A673 (cell line): ENCODE data around the gene NNMT. TPM values are rescaled to one million over a fixed set of nuclear protein-coding genes. Genes with fewer than 3 reads are reported as not detected.

Experiments used
- BruUV-seq: library from RNA; stranded (reverse); fragments of 400-500 nt; replicated peaks from 2 replicates; lab custom pipeline; 2021; lab: Mats Ljungman, UMichigan
- CTCF ChIA-PET: fragments of 300-600 bp; sonication (Branson Sonifier 250); formaldehyde crosslinking; loops from one replicate; lab custom pipeline; 2022; ENCODE audit warnings: antibody characterized with exemption; lab: Charles Lee
- POLR2A ChIA-PET: fragments of 300-600 bp; sonication (Branson Sonifier 250); formaldehyde crosslinking; loops from one replicate; lab custom pipeline; 2022; ENCODE audit warnings: antibody characterized with exemption; ENCODE audit not compliant: low non-redundant PET; lab: Charles Lee
- DNase-seq: peaks from one replicate; pipeline ENCODE4 v3.0.0-alpha.2; 2015; ENCODE audit warnings: low spot score
- H3K27ac ChIP-seq: fragments of 200-600 bp; sonication (generic); 2 replicates; pipeline ENCODE4 v1.5.1; 2016; ENCODE audit warnings: mixed run types, low read depth, mild to moderate bottlenecking, mixed read lengths, antibody characterized with exemption, low read length; ENCODE audit not compliant: poor library complexity, severe bottlenecking
- H3K27me3 ChIP-seq: fragments of 200-600 bp; sonication (generic); replicated peaks from 2 replicates; pipeline ENCODE4 v1.6.1; 2017; ENCODE audit warnings: mixed run types, low read depth, mild to moderate bottlenecking, mixed read lengths, antibody characterized with exemption, low read length; ENCODE audit not compliant: insufficient read depth, poor library complexity
- H3K36me3 ChIP-seq: fragments of 200-600 bp; sonication (generic); 2 replicates; pipeline ENCODE4 v1.6.1; 2016; ENCODE audit warnings: mixed run types, mild to moderate bottlenecking, mixed read lengths, antibody characterized with exemption, low read length; ENCODE audit not compliant: insufficient read depth, poor library complexity, severe bottlenecking
- H3K4me1 ChIP-seq: fragments of 200-600 bp; sonication (generic); 2 replicates; pipeline ENCODE4 v1.6.1; 2017; ENCODE audit warnings: mixed run types, mild to moderate bottlenecking, mixed read lengths, antibody characterized with exemption, low read length; ENCODE audit not compliant: insufficient read depth, poor library complexity, severe bottlenecking
- H3K4me3 ChIP-seq: fragments of 200-600 bp; sonication (generic); 2 replicates; pipeline ENCODE4 v1.5.1; 2016; ENCODE audit warnings: low read depth, mixed run types, mild to moderate bottlenecking, mixed read lengths, low read length; ENCODE audit not compliant: poor library complexity, severe bottlenecking
- H3K9me3 ChIP-seq: fragments of 200-600 bp; sonication (generic); 2 replicates; pipeline ENCODE4 v1.6.1; 2016; ENCODE audit warnings: mixed run types, low read depth, mild to moderate bottlenecking, mixed read lengths, antibody characterized with exemption, low read length; ENCODE audit not compliant: poor library complexity, severe bottlenecking
- EZH2 ChIP-seq: fragments of 200-600 bp; sonication (generic); IDR thresholded peaks from 2 replicates; pipeline ENCODE4 v1.6.1; 2017; ENCODE audit warnings: borderline replicate concordance, low read depth, mild to moderate bottlenecking, mixed read lengths, antibody characterized with exemption, low read length; ENCODE audit not compliant: poor library complexity, severe bottlenecking
- intact Hi-C: fragments of 100-400 bp; cut with micrococcal nuclease; formaldehyde crosslinking; loops from one replicate; pipeline ENCODE4 v1.10.0; 2022; ENCODE audit not compliant: unreplicated experiment
- total RNA-seq: library from RNA; stranded (reverse); gene quantifications from 2 replicates; pipeline ENCODE4 v1.2.3, GENCODE V29; 2021
- TF ChIP-seq, protein P1 (sequence below): fragments of 300-800, 200-600 bp; sonication (generic); conservative IDR thresholded peaks from 2 replicates; pipeline ENCODE4 v1.5.1; 2017; ENCODE audit warnings: low read depth, mild to moderate bottlenecking, antibody characterized with exemption, low read length, moderate library complexity, mixed read lengths

The NNMT gene
- total RNA-seq, 1 experiment from 2014 or later: 0.64 TPM

DNA sequence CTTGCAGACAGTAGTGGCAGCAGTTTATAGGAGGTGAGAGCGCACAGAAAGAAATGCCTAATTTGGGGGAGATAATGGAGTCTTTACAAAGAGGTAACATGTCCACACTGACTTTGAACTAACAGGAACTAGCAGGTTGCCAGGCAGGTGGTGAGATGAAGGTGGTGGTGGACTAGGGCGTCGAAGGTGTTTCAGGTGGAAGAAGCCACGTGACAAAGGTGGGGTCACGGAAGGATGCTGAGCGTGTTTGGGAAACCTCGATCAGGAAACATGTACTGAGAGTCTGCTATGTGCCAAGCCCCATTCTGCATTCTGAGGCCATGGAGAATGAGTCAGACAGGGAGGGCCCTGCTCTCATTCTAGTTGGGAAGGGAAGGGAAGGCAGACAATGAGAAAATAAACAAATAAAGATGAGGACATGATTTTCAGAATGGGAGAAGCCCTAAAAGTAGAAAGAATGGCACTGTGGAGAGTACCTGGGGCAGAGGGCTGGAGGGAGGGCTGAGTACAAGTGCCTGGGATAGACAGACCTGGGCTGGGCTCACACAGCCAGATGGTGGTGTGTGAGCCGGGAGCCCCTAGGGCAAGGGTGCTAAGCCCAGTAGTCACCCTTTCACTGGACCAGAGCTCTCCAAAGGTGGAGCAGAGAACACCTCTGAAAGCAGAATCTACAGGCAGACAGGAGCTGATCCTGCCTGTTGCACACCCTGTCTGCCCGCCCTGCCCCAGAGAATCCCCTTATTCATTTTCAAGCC, 16.2 kb upstream of the NNMT start:
- DNase-seq: no peak
- H3K9me3 ChIP-seq: no peaks in the 10 kb centered on the region
- intact Hi-C loops: loop anchor here (1.0 kb wide), 1 partner anchor 482 kb away; no protein-coding TSS in a partner anchor
- no peaks in the 10 kb centered on the region for H3K36me3 ChIP-seq
- no TSS peak for BruUV-seq
- H3K4me3 ChIP-seq: no peak overlapping the region
- peaks cover 5% of the 10 kb centered on the region for H3K27me3 ChIP-seq
- no peaks in the 10 kb centered on the region for H3K4me1 ChIP-seq
- TF ChIP-seq, protein P1, sequence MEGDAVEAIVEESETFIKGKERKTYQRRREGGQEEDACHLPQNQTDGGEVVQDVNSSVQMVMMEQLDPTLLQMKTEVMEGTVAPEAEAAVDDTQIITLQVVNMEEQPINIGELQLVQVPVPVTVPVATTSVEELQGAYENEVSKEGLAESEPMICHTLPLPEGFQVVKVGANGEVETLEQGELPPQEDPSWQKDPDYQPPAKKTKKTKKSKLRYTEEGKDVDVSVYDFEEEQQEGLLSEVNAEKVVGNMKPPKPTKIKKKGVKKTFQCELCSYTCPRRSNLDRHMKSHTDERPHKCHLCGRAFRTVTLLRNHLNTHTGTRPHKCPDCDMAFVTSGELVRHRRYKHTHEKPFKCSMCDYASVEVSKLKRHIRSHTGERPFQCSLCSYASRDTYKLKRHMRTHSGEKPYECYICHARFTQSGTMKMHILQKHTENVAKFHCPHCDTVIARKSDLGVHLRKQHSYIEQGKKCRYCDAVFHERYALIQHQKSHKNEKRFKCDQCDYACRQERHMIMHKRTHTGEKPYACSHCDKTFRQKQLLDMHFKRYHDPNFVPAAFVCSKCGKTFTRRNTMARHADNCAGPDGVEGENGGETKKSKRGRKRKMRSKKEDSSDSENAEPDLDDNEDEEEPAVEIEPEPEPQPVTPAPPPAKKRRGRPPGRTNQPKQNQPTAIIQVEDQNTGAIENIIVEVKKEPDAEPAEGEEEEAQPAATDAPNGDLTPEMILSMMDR: no peak
- no peak for TF ChIP-seq EZH2
- POLR2A ChIA-PET: no interaction called here
- no peak overlapping the region for H3K27ac ChIP-seq
- CTCF ChIA-PET: no interaction called here

GRCh38 chr11:114280696-114281095, 15.5 kb upstream of the NNMT start:
- no TSS peak for BruUV-seq
- Histone ChIP-seq H3K27ac (no peak overlapping the region), H3K4me3 (no peak overlapping the region), H3K27me3 (no peaks in the 10 kb centered on the region), H3K36me3 (no peaks in the 10 kb centered on the region), H3K4me1 (no peaks in the 10 kb centered on the region), H3K9me3 (no peaks in the 10 kb centered on the region)
- ChIA-PET POLR2A (no interaction called here), CTCF (interaction anchor here (0.5 kb wide), 1 partner anchor 238 kb away, joined by 3 read pairs; no protein-coding TSS in a partner anchor)
- intact Hi-C loops: loop anchor here (1.0 kb wide), 1 partner anchor 482 kb away; no protein-coding TSS in a partner anchor
- TF ChIP-seq, protein P1: peak; percentile 65
- no peak for TF ChIP-seq EZH2
- peak; percentile 67 for DNase-seq

- POLR2A ChIA-PET: no interaction called here
- no peak overlapping the region for H3K4me3 ChIP-seq
- no peak for TF ChIP-seq EZH2
- TF ChIP-seq, protein P1: no peak
Observed at GRCh38 chr11:114281388-114281956, 14.7 kb upstream of the NNMT start.

More at GRCh38 chr11:114281388-114281956, 14.7 kb upstream of the NNMT start:
- no peaks in the 10 kb centered on the region for H3K36me3 ChIP-seq
- H3K27ac ChIP-seq: no peak overlapping the region
- DNase-seq: no peak
- CTCF ChIA-PET: interaction anchor here (0.5 kb wide), 1 partner anchor 1911 kb away, joined by 4 read pairs; no protein-coding TSS in a partner anchor
- no peaks in the 10 kb centered on the region for H3K27me3 ChIP-seq
- no TSS peak for BruUV-seq
- intact Hi-C loops: no loop called here
- no peaks in the 10 kb centered on the region for H3K4me1 ChIP-seq
- no peaks in the 10 kb centered on the region for H3K9me3 ChIP-seq
